Upper lobe of right lung (tissue), 1 donor: ENCODE measurements around the gene IL21R. TPM values are rescaled to one million over a fixed set of nuclear protein-coding genes. Genes with fewer than 3 reads are reported as not detected.

ENCODE experiments used
- ATAC-seq: fragments of 200-7000 bp; cut with Tn5 transposase; one replicate; pipeline ENCODE4 v1.9.1; 2020; ENCODE audit warnings: mild to moderate bottlenecking, moderate library complexity
- DNase-seq: peaks from one replicate; pipeline ENCODE4 v3.0.0-alpha.2; 2020
- H3K27ac ChIP-seq: fragments of 200-600 bp; one replicate; pipeline ENCODE4 v1.8.0; 2022
- H3K27me3 ChIP-seq: fragments of 200-600 bp; one replicate; pipeline ENCODE4 v1.8.0; 2022; ENCODE audit warnings: mild to moderate bottlenecking
- H3K36me3 ChIP-seq: fragments of 200-600 bp; one replicate; pipeline ENCODE4 v1.8.0; 2022
- H3K4me1 ChIP-seq: fragments of 200-600 bp; one replicate; pipeline ENCODE4 v1.8.0; 2022
- H3K4me3 ChIP-seq: fragments of 200-600 bp; one replicate; pipeline ENCODE4 v1.8.0; 2022; ENCODE audit warnings: mild to moderate bottlenecking
- H3K9me3 ChIP-seq: fragments of 200-600 bp; one replicate; pipeline ENCODE4 v1.8.0; 2022
- intact Hi-C: fragments of 100-400 bp; cut with DNase I; formaldehyde crosslinking; loops from one replicate; pipeline ENCODE4 v1.11.0; 2022
- total RNA-seq: library from RNA; stranded (reverse); fragmentation: NEBNext Ultra II Directional; extraction: Animal tissue kit (Norgen Biotek cat#: 25700); gene quantifications from one replicate; pipeline ENCODE4 v1.2.1, GENCODE V29; 2021
- TF ChIP-seq, protein P1 (sequence below): fragments of 200-600 bp; IDR thresholded peaks from one replicate; pipeline ENCODE4 v1.8.0; 2022; ENCODE audit warnings: antibody characterized with exemption
- donor health status: DM: no; HTN: yes; CAD: no; lungs with severe emphysema.

The IL21R gene
- total RNA-seq, 1 donor from 2014 or later = 3.9 TPM

- no peaks in the 10 kb centered on the region for H3K4me1 ChIP-seq
- no peak overlapping the region for H3K27ac ChIP-seq
- ATAC-seq = no peak
- DNase-seq = no peak
- H3K36me3 ChIP-seq = peaks cover 97% of the 10 kb centered on the region
- no peaks in the 10 kb centered on the region for H3K27me3 ChIP-seq
- H3K4me3 ChIP-seq = no peak overlapping the region
- no peaks in the 10 kb centered on the region for H3K9me3 ChIP-seq
- intact Hi-C loops = no loop called here
- TF ChIP-seq, protein P1, sequence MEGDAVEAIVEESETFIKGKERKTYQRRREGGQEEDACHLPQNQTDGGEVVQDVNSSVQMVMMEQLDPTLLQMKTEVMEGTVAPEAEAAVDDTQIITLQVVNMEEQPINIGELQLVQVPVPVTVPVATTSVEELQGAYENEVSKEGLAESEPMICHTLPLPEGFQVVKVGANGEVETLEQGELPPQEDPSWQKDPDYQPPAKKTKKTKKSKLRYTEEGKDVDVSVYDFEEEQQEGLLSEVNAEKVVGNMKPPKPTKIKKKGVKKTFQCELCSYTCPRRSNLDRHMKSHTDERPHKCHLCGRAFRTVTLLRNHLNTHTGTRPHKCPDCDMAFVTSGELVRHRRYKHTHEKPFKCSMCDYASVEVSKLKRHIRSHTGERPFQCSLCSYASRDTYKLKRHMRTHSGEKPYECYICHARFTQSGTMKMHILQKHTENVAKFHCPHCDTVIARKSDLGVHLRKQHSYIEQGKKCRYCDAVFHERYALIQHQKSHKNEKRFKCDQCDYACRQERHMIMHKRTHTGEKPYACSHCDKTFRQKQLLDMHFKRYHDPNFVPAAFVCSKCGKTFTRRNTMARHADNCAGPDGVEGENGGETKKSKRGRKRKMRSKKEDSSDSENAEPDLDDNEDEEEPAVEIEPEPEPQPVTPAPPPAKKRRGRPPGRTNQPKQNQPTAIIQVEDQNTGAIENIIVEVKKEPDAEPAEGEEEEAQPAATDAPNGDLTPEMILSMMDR = no peak
Observed at GRCh38 chr16:27498031-27498825, 96.3 kb downstream of the IL21R start.

- DNase-seq (no peak), ATAC-seq (no peak)
- no peaks in the 10 kb centered on the region for H3K4me1 ChIP-seq
- H3K4me3 ChIP-seq = no peak overlapping the region
- no peaks in the 10 kb centered on the region for H3K9me3 ChIP-seq
- peaks cover 98% of the 10 kb centered on the region for H3K36me3 ChIP-seq
- no peak overlapping the region for H3K27ac ChIP-seq
- intact Hi-C loops = no loop called here
- H3K27me3 ChIP-seq = no peaks in the 10 kb centered on the region
- TF ChIP-seq, protein P1 = no peak
Observed at GRCh38 chr16:27498916-27499658, 97.1 kb downstream of the IL21R start.

DNA sequence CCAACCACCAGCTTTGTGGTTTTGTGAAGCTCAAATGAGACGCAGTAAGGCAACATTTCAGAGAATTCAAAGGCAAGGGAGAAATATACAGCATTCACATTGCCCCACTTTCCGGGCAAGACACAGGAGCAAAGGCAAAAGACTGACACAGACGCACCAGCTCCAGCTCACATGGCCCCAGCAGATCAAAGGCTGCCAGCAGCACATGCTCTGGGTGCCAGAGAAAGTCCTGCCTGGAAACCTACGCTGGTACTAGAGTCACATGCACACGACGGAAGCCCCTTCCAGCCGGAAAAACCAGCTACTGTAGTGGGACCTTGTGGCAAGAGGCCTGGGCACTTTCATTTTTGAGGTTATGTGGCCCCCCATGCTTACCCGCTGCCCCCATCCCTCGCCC lies 97.7 kb downstream of the IL21R start:
- Histone ChIP-seq H3K4me1 (no peaks in the 10 kb centered on the region), H3K27ac (no peak overlapping the region), H3K27me3 (no peaks in the 10 kb centered on the region), H3K4me3 (no peak overlapping the region), H3K9me3 (no peaks in the 10 kb centered on the region), H3K36me3 (peaks cover 98% of the 10 kb centered on the region)
- no peak for ATAC-seq
- intact Hi-C loops = no loop called here
- TF ChIP-seq, protein P1 = no peak
- no peak for DNase-seq

DNA sequence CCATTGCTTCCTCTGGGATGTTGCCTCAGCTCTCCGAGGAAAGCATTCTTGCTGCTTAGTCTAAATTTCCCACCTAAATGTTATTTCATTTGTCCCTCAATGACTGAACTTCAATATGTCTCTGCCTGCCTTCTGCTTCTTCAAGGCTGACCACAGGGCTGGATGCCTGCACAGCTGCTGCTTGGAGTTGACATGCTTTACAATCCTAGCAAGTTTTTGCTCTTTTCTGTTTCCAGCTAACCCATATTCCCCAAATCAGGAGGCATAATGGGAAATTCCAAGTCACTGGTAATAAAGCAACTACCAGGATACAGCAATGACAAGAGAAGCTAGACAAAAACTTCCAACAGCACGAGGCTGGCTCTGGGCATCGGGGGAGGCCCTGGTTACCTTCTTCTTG lies 98.8 kb downstream of the IL21R start:
- DNase-seq = no peak
- Histone ChIP-seq H3K4me1 (no peaks in the 10 kb centered on the region), H3K4me3 (no peak overlapping the region), H3K36me3 (peaks cover 99% of the 10 kb centered on the region), H3K9me3 (no peaks in the 10 kb centered on the region), H3K27ac (no peak overlapping the region), H3K27me3 (no peaks in the 10 kb centered on the region)
- TF ChIP-seq, protein P1 = no peak
- intact Hi-C loops = no loop called here
- no peak for ATAC-seq

Other genes with a start within 250 kb of the IL21R start
- gene KDM8, start 198.6 kb upstream of the IL21R start, total RNA-seq = 6.1 TPM
- gene NSMCE1, start 133.4 kb upstream of the IL21R start, total RNA-seq = 49.2 TPM
- gene IL4R, start 88.2 kb upstream of the IL21R start, total RNA-seq = 153 TPM
- gene GTF3C1, start 147.7 kb downstream of the IL21R start, total RNA-seq = 55.0 TPM
- gene KATNIP, start 148.0 kb downstream of the IL21R start, total RNA-seq = 23.8 TPM